GM20431 (cell line): ENCODE measurements around the gene NT5M.

Source experiments
- in situ Hi-C: fragments of 300-500 bp; cut with MseI, MboI; formaldehyde crosslinking; loops from one replicate; pipeline ENCODE4 v1.15.0; 2020; ENCODE audit warnings: low sequenced_read_pairs; ENCODE audit not compliant: unreplicated experiment

NT5M gene

GRCh38 chr17:17326275-17326875 is 23.2 kb downstream of the NT5M start:
- in situ Hi-C loops: no loop called here

- in situ Hi-C loops: no loop called here
Measured at GRCh38 chr17:17328251-17328650, 25.1 kb downstream of the NT5M start.

GRCh38 chr17:17341452-17341851 is 38.3 kb downstream of the NT5M start:
- in situ Hi-C loops: no loop called here

- in situ Hi-C loops: no loop called here
Measured at GRCh38 chr17:17342242-17342945, 39.2 kb downstream of the NT5M start.

GRCh38 chr17:17343160-17343735 is 40.1 kb downstream of the NT5M start:
- in situ Hi-C loops: no loop called here

GRCh38 chr17:17343896-17344506 is 40.8 kb downstream of the NT5M start:
- in situ Hi-C loops: no loop called here

- in situ Hi-C loops: no loop called here
Measured at GRCh38 chr17:17344507-17345293, 41.5 kb downstream of the NT5M start.

GRCh38 chr17:17345294-17345597 is 42.1 kb downstream of the NT5M start:
- in situ Hi-C loops: no loop called here

- in situ Hi-C loops: no loop called here
Measured at GRCh38 chr17:17345686-17346427, 42.7 kb downstream of the NT5M start.

- in situ Hi-C loops: no loop called here
Measured at GRCh38 chr17:17346428-17347233, 43.5 kb downstream of the NT5M start.

- in situ Hi-C loops: no loop called here
Measured at GRCh38 chr17:17347234-17347955, 44.2 kb downstream of the NT5M start.

- in situ Hi-C loops: no loop called here
Measured at GRCh38 chr17:17347956-17348871, 45.0 kb downstream of the NT5M start.

- in situ Hi-C loops: no loop called here
Measured at GRCh38 chr17:17348872-17349723, 45.9 kb downstream of the NT5M start.

- in situ Hi-C loops: loop anchor here (10.0 kb wide), 1 partner anchor 295 kb away; no protein-coding TSS in a partner anchor
Measured at GRCh38 chr17:17349724-17350106, 46.5 kb downstream of the NT5M start.

GRCh38 chr17:17350491-17351355 is 47.5 kb downstream of the NT5M start:
- in situ Hi-C loops: loop anchor here (10.0 kb wide), 1 partner anchor 294 kb away; no protein-coding TSS in a partner anchor
